Measurements from ENCODE around the gene RBKS. TPM values are rescaled to one million over a fixed set of nuclear protein-coding genes. Genes with fewer than 3 reads are reported as not detected.
"Not testable (repeated sequence)": the region's sequence is repeated elsewhere in the genome, so short reads cannot be mapped to it uniquely, and the experiment has no call there.

Gene RBKS
- total RNA-seq, 2 experiments from 2014 or later = 5.1 to 5.4 TPM

- no peak overlapping the region for H3K4me3 Mint-ChIP-seq
- no peak overlapping the region for H3K27ac Mint-ChIP-seq
- DNase-seq = no peak
- peaks cover 2% of the 10 kb centered on the region for H3K9me3 Mint-ChIP-seq
- H3K4me1 Mint-ChIP-seq = no peaks in the 10 kb centered on the region
- H3K27me3 Mint-ChIP-seq = no peaks in the 10 kb centered on the region
- H3K36me3 Mint-ChIP-seq = peaks cover 4% of the 10 kb centered on the region
These were observed 19.5 kb downstream of the RBKS start for GRCh38 chr2:27870724-27871123.

DNA sequence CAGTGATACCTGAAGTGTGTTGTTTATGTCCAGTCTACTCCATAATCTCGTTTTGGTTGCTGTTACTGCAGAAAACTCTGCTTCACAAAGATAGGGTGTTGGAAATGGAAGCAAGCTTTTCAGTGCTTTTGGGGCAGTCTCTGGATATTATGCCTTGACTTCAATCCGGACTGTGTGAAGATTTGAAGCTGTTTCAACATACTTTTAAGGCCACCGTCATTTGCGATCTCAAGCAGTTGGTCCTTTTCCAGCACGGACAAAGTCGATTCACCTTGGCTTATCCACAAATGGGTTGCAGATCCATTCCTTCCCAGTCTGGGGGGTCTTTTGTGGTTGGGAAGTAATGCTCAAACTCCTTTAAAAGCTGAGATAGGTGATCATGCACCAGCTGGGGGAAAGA is 20.4 kb downstream of the RBKS start:
- DNase-seq = no peak
- Mint-ChIP-seq H3K36me3 (peaks cover 2% of the 10 kb centered on the region), H3K9me3 (no peaks in the 10 kb centered on the region), H3K4me3 (no peak overlapping the region), H3K27me3 (no peaks in the 10 kb centered on the region), H3K4me1 (no peaks in the 10 kb centered on the region), H3K27ac (no peak overlapping the region)

GRCh38 chr2:27866237-27866636 is 23.9 kb downstream of the RBKS start:
- H3K4me1 Mint-ChIP-seq = peaks cover 3% of the 10 kb centered on the region
- H3K9me3 Mint-ChIP-seq = no peaks in the 10 kb centered on the region
- H3K36me3 Mint-ChIP-seq = peaks cover 2% of the 10 kb centered on the region
- no peaks in the 10 kb centered on the region for H3K27me3 Mint-ChIP-seq
- DNase-seq = no peak
- H3K4me3 Mint-ChIP-seq = no peak overlapping the region
- H3K27ac Mint-ChIP-seq = no peak overlapping the region

DNA sequence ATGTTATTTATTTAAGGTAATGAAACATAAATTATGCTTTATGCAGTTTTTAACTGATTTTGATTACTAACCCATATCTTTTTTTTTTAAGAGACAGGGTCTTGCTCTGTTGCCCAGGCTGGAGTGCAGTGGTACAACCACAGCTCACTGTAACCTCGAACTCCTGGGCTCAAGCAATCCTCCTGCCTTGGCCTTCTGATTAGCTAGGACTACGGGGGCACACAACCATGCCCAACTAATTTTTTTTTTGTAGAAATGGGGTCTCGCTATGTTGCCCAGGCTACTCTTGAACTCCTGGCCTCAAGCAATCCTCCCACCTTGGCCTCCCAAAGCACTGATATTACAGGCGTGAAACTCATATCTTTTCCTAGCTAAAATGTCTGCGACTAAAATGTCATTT is 26.2 kb downstream of the RBKS start:
- not testable (repeated sequence) for H3K36me3 Mint-ChIP-seq, H3K4me1 Mint-ChIP-seq, H3K4me3 Mint-ChIP-seq, H3K27ac Mint-ChIP-seq, H3K9me3 Mint-ChIP-seq, DNase-seq, H3K27me3 Mint-ChIP-seq

DNA sequence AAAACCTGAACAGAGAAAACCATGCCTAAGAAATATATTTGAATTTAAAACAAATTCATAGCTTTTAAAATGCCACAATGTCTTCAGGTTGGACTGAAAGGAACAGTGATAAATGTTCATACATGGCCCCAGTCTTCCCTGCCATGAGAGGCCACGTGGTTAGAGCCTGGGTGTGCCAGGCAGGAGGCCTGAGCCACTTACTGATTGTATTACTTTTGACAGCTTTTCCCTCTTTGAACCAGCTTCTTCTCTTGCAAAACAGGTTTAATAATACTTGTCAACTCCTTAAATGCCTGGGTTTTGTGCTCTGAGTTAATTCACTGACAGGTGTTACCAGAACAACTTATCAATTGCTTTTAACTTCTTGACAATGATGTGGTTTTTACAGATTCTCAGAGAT is 27.0 kb downstream of the RBKS start:
- peaks cover 3% of the 10 kb centered on the region for H3K4me1 Mint-ChIP-seq
- H3K27me3 Mint-ChIP-seq = no peaks in the 10 kb centered on the region
- no peak overlapping the region for H3K27ac Mint-ChIP-seq
- H3K36me3 Mint-ChIP-seq = peaks cover 3% of the 10 kb centered on the region
- no peak for DNase-seq
- peaks cover 1% of the 10 kb centered on the region for H3K9me3 Mint-ChIP-seq
- no peak overlapping the region for H3K4me3 Mint-ChIP-seq

DNA sequence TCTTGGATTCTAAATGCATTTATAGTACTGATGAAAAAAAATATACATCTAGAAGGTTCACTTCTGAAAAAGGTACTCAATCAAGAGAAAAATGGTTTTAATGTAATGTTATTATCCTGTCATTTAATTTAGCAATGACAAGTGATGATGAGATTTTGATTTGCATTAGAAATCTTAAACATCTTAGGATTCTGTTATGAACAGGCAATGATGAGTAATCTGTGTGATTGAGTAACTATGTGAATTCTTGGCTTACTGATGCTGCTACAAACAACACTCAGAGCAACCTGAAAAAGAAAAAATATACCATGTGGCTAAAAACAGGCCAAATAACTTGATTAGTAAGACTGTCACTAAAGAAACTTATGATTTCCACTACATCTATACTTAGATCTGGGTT is 30.1 kb downstream of the RBKS start:
- no peak for DNase-seq
- H3K9me3 Mint-ChIP-seq = peaks cover 8% of the 10 kb centered on the region
- peaks cover 5% of the 10 kb centered on the region for H3K36me3 Mint-ChIP-seq
- H3K27me3 Mint-ChIP-seq = no peaks in the 10 kb centered on the region
- no peak overlapping the region for H3K4me3 Mint-ChIP-seq
- no peak overlapping the region for H3K27ac Mint-ChIP-seq
- H3K4me1 Mint-ChIP-seq = peaks cover 6% of the 10 kb centered on the region

- no peak overlapping the region for H3K4me3 Mint-ChIP-seq
- no peaks in the 10 kb centered on the region for H3K27me3 Mint-ChIP-seq
- no peak for DNase-seq
- H3K36me3 Mint-ChIP-seq = peaks cover 7% of the 10 kb centered on the region
- H3K27ac Mint-ChIP-seq = no peak overlapping the region
- H3K9me3 Mint-ChIP-seq = peaks cover 8% of the 10 kb centered on the region
- H3K4me1 Mint-ChIP-seq = peaks cover 6% of the 10 kb centered on the region
These were observed 32.6 kb downstream of the RBKS start for GRCh38 chr2:27857417-27858172.

- H3K27ac Mint-ChIP-seq = no peak overlapping the region
- no peak for DNase-seq
- H3K9me3 Mint-ChIP-seq = peaks cover 8% of the 10 kb centered on the region
- no peaks in the 10 kb centered on the region for H3K27me3 Mint-ChIP-seq
- H3K4me1 Mint-ChIP-seq = peaks cover 6% of the 10 kb centered on the region
- H3K4me3 Mint-ChIP-seq = no peak overlapping the region
- peaks cover 7% of the 10 kb centered on the region for H3K36me3 Mint-ChIP-seq
These were observed 33.2 kb downstream of the RBKS start for GRCh38 chr2:27856956-27857355.

- Mint-ChIP-seq H3K9me3 (peaks cover 8% of the 10 kb centered on the region), H3K4me1 (peaks cover 6% of the 10 kb centered on the region), H3K4me3 (no peak overlapping the region), H3K36me3 (peaks cover 7% of the 10 kb centered on the region), H3K27ac (no peak overlapping the region), H3K27me3 (no peaks in the 10 kb centered on the region)
- no peak for DNase-seq
These were observed 33.8 kb downstream of the RBKS start for GRCh38 chr2:27856386-27856785.

DNA sequence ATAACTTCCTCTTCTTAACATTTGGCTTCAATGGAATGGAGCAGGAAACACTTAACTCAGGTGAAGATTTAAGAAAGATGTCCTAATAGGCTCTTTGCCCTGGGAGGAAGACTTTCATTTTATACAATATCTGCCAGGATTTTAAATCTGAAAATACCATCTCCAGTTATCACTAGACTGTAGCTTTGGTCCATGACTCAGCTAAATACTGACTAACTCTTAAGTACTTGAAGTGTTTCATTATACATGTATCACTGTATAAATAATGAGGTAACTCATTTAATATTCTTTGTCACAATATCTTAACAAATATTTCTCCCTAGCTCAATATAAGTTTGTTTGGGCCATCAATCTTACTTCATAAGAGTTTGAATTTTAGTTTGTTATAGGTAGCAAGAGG is 34.7 kb downstream of the RBKS start:
- H3K27me3 Mint-ChIP-seq = no peaks in the 10 kb centered on the region
- H3K27ac Mint-ChIP-seq = no peak overlapping the region
- peaks cover 7% of the 10 kb centered on the region for H3K36me3 Mint-ChIP-seq
- peaks cover 8% of the 10 kb centered on the region for H3K9me3 Mint-ChIP-seq
- H3K4me1 Mint-ChIP-seq = peaks cover 6% of the 10 kb centered on the region
- no peak overlapping the region for H3K4me3 Mint-ChIP-seq
- DNase-seq = no peak

DNA sequence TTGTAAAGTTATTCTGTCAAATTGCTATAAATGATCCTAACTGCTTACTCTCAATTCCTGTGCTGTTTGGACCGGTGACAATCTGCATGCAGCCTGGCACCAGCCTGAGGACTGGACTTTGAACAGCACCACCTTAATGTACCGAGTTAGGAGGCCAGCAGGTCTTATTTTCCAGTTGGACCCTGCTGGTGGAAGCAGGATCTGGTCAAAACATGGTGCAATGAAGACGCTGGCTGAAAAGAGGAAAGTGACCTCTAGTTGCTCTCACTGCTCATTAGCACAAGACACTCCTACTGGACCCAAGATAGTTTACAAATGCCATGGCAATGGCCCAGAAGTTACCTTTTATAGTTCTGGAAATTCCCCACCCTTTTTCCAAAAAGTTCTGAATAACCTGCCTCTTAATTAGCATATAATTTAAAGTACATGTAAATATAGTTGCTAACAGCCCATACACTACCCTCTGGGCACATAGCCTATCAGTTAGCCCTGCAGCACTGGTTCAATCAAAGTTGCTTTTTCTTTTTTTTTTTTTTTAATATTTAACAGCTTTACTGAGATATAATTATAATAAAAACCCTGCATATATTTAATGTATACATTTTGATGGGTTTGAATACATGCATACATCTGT is 35.8 kb downstream of the RBKS start:
- peaks cover 8% of the 10 kb centered on the region for H3K9me3 Mint-ChIP-seq
- peaks cover 8% of the 10 kb centered on the region for H3K36me3 Mint-ChIP-seq
- H3K4me1 Mint-ChIP-seq = peaks cover 6% of the 10 kb centered on the region
- H3K27ac Mint-ChIP-seq = no peak overlapping the region
- no peaks in the 10 kb centered on the region for H3K27me3 Mint-ChIP-seq
- no peak for DNase-seq
- no peak overlapping the region for H3K4me3 Mint-ChIP-seq

DNA sequence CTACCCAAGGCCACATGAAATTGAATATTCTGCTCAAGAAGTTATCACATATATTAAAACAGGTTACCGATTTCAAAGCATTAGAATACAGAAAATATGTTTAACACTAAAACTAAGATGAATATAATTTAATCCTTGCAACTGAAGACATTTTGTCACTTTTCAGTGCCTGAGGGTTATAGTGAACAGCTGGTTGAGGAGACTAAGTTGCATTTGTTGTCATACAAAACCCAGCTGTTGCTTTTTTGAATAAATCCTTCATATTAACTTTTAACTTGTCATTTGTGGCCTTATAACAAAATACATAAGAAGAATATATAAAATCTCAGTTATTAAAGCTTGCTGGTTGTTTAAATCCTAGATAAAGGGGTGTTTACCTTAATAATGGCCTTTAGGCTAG is 37.5 kb downstream of the RBKS start:
- peaks cover 5% of the 10 kb centered on the region for H3K36me3 Mint-ChIP-seq
- H3K9me3 Mint-ChIP-seq = peaks cover 3% of the 10 kb centered on the region
- no peak overlapping the region for H3K27ac Mint-ChIP-seq
- H3K4me1 Mint-ChIP-seq = peaks cover 6% of the 10 kb centered on the region
- H3K4me3 Mint-ChIP-seq = no peak overlapping the region
- DNase-seq = no peak
- H3K27me3 Mint-ChIP-seq = no peaks in the 10 kb centered on the region

- Mint-ChIP-seq H3K4me3 (no peak overlapping the region), H3K27ac (no peak overlapping the region), H3K36me3 (peaks cover 3% of the 10 kb centered on the region), H3K4me1 (no peaks in the 10 kb centered on the region), H3K9me3 (no peaks in the 10 kb centered on the region), H3K27me3 (no peaks in the 10 kb centered on the region)
- DNase-seq = no peak
These were observed 40.5 kb downstream of the RBKS start for GRCh38 chr2:27849558-27850205.

- Mint-ChIP-seq H3K4me1 (no peaks in the 10 kb centered on the region), H3K4me3 (no peak overlapping the region), H3K36me3 (peaks cover 3% of the 10 kb centered on the region), H3K27me3 (no peaks in the 10 kb centered on the region), H3K27ac (no peak overlapping the region), H3K9me3 (no peaks in the 10 kb centered on the region)
- no peak for DNase-seq
These were observed 42.9 kb downstream of the RBKS start for GRCh38 chr2:27847333-27847732.

DNA sequence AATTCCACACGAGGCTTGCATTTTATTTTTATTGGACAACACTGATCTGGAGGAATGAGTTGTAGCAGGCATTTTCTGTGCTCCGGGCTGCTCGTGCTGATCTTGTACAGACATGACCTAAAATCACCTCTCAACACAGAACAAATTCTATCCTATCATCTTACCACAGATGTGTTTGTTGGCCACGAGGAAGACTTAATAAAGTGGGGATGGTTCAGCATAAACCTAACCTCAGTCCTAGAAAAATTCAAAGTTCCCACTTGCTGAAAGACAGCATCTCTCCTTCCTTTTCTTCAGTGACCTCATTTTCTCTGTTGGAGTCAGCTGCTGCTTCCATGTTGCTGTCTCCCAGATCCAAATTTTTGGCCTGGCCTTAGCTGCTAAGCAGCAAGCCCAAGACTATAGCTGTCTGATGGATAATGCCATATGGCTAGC is 45.3 kb downstream of the RBKS start:
- no peaks in the 10 kb centered on the region for H3K9me3 Mint-ChIP-seq
- no peaks in the 10 kb centered on the region for H3K4me1 Mint-ChIP-seq
- no peak for DNase-seq
- H3K4me3 Mint-ChIP-seq = no peak overlapping the region
- H3K27me3 Mint-ChIP-seq = no peaks in the 10 kb centered on the region
- H3K27ac Mint-ChIP-seq = no peak overlapping the region
- peaks cover 2% of the 10 kb centered on the region for H3K36me3 Mint-ChIP-seq

- peaks cover 2% of the 10 kb centered on the region for H3K36me3 Mint-ChIP-seq
These were observed 46.2 kb downstream of the RBKS start for GRCh38 chr2:27843992-27844391.

More at GRCh38 chr2:27843992-27844391, 46.2 kb downstream of the RBKS start:
- no peaks in the 10 kb centered on the region for H3K4me1 Mint-ChIP-seq
- DNase-seq = no peak
- H3K9me3 Mint-ChIP-seq = no peaks in the 10 kb centered on the region
- H3K27me3 Mint-ChIP-seq = no peaks in the 10 kb centered on the region
- H3K4me3 Mint-ChIP-seq = no peak overlapping the region
- H3K27ac Mint-ChIP-seq = no peak overlapping the region

Data from activated naive CD8-positive, alpha-beta T cell treated with anti-CD3 and anti-CD28 coated beads for 36 hours (primary cell).